GM21381 (cell line): ENCODE measurements around the gene PUS7L.
"Not testable (repeated sequence)": the region's sequence is repeated elsewhere in the genome, so short reads cannot be mapped to it uniquely, and the experiment has no call there.

Experiments used
- ATAC-seq: cut with Tn5 transposase; IDR thresholded peaks from one replicate; pipeline ENCODE4 v1.9.1; 2021; ENCODE audit warnings: mild to moderate bottlenecking, moderate library complexity; ENCODE audit not compliant: unreplicated experiment

Gene PUS7L

DNA sequence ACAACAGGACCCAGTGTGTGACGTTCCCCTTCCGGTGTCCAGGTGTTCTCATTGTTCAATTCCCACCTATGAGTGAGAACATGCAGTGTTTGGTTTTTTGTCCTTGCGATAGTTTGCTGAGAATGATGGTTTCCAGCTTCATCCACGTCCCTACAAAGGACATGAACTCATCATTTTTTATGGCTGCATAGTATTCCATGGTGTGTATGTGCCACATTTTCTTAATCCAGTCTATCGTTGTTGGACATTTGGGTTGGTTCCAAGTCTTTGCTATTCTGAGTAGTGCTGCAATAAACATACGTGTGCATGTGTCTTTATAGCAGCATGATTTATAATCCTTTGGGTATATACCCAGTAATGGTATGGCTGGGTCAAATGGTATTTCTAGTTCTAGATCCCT, 7.2 kb downstream of the PUS7L start:
- not testable (repeated sequence) for ATAC-seq

DNA sequence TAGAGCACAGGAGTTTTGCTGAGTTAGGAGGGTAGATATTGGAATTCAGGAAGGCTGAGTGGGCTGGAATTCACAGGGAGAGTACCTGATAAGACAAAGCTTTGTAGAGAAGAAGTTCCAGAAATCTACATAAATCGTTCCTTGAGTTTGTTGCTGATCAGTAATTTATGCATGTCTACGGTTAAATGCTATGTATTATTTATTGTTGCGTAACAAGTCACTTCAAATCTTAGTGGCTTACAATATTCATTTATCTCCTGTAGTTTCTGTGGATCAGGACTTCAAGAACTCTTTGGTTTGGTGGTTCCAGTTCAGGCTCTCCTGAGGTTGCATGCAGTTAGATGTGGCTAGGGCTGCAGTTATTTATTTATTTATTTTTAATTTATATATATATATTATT, 7.8 kb downstream of the PUS7L start:
- ATAC-seq: no peak

DNA sequence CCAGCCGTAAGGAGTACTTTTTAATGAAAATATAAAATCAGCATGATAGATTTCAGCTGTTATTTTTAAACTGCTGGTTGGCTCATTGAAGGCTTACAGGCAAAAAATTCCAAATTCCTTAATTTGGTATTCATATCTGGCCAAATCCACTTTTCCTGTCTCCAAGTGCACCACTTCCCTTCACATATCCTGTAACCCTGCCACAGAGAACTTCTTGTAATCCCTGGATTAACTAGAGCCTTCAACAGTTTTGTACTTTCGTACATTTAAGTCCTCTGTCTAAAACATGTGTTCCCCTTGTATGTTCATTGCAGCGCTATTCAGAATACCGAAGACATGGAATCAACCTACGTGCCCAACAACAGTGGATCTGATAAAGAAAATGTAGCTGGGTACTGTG, 9.6 kb downstream of the PUS7L start:
- no peak for ATAC-seq

DNA sequence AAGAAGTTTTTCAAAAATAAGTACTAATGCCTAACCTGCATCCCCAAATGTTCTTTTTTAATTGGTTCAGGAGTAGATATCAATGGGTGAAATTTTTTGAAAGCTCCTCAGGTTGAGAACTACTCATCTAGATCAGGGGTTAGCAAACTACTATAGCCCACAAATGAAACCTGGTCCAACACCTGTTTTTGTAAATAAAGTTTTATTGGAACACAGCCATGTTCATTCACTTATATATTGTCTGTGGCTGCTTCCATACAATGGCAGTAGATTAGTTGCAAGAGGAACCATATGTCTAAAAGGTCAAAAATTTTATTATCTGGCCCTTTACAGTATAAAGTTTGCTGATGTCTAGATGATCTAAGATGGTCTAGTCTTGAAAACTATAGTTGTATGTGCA, 13.8 kb downstream of the PUS7L start:
- no peak for ATAC-seq

DNA sequence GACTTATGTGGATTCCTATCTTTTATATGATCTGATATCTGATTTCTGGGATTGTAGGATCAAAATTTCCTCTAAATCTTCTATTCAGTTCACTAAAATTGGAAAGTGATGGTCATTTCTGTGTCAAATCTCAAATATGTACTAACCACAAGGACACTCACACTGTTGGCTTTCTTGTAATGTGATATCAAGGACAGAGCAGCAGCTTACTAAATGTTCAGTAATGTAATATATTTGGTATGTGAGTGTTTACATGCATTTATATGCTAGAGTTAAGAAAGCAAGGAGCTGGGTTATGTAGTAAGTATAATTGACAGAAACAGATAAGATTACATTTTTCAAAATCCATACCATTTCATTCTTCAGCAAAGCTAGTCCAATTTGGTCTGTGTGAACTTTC, 16.5 kb downstream of the PUS7L start:
- no peak for ATAC-seq

DNA sequence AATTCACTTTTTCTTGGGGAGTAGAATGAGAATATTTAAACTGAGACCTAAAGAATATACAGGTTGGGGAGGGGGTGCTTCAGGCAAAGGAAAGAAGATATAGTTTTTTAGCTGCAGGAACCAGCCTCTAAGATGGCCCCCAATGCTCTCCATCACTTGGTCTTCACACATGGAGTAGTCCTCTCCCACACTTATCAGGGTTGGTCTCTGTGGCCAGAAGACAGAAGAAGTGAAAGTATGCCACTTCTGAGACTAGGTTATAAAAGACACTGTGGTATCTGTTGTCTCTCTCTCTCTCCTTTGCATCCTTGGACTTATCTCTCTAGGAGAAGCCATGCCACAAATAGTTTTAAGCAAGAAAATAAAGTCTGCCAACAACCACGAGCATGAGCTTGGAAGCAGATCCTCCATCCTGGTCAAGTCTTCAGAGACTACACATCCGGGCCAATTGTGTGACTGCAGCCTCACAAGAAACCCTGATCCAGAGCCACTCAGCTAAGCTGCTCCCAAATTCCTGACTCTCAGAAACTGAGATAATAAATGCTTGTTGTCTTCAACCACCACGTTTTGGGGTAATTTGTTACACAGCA, 18.0 kb downstream of the PUS7L start:
- ATAC-seq: peak; percentile 75

DNA sequence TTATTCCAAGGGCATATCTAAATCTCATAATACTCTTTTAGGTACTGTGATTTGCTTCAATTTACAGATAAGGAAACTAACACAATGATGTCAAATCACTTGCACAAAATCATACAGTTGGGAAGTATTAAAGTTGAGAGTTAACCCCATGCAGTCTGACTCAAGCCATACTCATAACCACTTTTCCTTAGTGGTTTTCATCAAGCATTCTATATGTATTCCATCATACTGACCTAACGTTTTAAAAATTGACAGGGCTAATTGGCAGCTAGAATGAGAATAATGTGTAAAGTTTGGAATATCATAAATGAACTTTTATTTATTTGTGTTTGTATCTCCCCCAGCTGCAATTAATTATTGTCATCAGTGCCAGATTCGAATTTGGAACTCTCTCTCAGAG, 20.9 kb downstream of the PUS7L start:
- ATAC-seq: no peak

DNA sequence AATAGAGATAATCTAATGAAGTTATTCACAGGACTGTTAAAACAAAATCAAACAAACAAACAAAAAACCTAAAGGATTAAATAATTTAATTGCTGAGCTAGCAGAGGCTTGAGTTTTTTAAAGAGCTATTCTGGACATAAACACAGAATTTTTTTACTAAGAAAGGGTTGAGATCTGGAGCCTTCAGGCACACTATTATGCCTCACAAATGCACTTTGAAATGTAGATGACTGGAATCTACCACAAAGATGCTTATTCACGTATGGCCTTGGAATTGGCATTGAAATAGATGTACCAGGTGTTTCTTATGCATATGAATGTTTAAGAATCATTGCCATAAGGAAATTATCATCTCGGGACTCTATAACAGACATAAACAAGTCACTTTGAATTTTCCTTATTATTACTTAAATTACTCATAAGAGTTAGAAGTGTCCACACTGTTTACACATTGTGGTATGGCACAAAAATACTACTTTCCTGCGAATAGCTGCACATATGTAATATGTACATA, 21.6 kb downstream of the PUS7L start:
- ATAC-seq: no peak

DNA sequence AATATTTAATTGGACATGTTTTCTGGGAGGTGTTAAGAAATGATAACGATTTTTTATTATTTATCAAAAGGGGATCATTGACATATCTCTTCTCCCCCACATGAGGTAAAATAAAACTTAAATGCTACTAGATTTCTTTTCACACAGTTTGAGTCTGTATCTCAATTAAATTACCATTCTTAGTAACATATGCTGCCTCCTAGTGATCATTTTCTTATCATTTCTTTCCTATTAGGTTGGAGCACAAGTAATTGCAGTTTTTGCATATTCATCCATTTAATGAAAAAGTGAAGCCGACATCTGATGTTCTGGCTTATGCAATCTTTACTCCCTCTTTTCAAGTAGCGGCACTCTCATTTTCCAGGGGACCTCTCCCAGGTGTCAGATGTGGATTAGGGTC, 24.9 kb downstream of the PUS7L start:
- ATAC-seq: no peak

DNA sequence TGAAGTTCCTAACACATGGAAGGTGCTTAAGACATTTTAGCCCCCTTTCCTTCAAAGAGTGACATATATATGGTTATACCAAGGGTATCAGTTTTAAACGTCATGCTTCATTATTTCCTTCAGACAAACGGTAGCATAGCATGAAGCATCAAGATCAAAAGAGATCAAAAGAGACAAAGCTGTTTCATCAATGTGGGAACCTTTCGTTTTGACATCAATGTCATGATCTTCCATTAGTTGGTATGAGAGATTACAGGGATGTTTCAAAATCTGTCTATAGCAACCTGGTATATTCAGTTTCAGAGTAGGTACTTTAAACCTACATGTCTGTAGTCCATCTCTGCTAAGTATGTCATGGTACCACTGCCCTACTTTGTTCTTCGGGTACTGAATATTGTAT, 28.3 kb downstream of the PUS7L start:
- no peak for ATAC-seq

DNA sequence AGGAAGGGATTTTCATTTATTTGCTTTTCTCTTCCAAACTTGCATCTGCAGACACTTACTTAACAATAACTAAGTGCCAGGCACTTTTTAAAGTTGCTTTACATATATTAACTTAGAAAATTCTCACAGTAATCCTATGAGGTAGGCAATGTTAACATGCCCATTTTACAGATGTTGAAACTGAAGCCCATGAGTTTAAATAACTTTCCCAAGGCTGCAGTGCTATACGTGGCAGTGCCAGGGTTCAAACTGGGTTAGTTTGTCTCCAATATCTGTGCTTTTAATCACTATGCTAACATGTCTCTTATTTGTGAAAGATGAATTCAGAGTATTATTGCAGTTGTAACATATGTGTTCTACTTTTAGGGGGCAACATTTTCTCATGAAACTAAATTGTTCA, 29.9 kb downstream of the PUS7L start:
- no peak for ATAC-seq

DNA sequence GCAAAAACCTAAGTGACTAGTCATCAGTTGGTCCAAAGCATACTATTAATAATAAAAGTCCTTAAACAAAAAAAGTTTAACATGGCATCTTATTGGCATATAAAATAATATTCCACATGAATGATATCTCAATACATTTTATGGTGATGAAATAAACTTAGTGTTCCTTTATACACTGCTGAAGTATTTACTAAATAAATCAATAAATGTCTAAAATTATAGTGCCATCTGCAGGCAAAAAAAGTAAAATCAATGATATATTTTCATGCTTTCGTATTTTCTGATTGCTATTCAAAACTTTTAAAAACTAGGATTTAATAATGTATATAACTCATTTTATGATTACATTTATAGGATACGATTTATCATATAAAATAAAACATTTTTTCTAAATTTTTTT, 30.5 kb downstream of the PUS7L start:
- no peak for ATAC-seq

DNA sequence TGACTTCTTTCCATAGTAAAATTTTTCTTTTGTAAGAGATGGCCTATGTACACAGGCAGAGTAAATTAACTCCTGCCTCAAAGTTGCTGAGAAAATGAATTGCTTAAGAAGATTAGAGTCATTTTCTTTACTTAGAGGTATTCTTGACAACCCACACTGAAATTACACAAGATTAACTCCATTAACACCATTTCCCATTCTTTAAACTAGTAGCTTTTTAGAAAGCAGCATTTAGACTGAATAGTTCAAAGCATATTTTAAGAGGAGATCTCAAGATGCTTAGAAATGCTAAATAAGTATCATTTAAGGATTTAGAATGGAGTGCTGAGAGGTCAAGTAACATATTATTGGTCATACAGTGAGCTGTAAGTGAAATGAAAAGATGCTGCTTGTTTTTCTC, 35.5 kb downstream of the PUS7L start:
- no peak for ATAC-seq

DNA sequence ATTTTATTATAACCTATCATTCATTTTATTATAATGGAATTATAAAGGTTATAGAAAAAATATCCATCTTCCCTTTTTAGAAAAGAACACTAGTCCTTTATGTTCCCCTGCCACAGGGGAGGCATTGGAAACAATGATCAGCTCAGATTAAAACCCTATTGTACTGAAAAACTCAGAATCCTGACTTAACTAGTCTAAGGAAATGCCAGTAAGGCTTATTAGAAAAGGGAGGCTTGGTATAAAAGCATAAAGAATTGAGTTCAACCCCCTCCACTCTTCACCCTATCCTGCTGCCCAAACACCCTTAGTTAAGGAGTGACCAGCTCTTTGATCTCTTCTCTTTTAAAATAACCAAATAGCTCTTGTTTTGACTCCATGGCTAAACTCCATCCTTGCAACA, 36.0 kb downstream of the PUS7L start:
- no peak for ATAC-seq

DNA sequence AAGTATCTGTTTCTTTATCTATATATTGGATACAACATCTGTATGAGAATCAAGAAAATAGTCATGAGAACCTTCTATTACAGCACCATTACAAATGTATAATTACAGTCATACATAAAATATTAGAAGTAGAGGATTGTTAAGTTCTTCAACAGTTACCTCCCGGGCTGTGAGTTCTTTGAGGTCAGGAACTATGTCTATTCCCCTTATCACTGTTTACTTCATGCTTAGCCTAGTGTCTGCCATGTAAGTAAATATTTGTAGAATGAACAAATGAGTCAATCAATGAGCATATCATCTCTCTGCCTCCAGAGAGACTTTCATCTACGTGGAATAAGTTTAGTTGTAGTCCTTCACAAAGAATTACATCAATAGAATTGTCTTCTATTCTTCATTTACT, 47.2 kb downstream of the PUS7L start:
- ATAC-seq: no peak

DNA sequence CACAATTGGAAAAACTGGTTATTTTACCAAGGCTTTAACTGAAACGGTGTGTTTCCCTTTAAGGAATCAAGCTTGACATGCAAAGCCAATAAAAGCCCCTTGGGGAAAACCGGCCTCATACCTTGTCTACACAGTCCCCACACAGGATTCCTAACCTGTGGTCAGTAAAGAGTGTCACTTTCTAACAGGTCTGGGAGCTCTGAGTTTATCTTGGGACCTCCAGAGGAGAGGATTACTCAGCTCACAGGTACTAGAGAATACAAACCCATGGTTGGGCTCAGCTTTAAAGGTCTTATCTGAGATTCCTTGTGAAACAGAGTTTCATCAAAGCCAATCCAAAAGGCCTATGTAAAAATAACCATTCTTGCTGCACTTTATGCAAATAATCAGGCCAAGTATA, 54.8 kb downstream of the PUS7L start:
- not testable (repeated sequence) for ATAC-seq

DNA sequence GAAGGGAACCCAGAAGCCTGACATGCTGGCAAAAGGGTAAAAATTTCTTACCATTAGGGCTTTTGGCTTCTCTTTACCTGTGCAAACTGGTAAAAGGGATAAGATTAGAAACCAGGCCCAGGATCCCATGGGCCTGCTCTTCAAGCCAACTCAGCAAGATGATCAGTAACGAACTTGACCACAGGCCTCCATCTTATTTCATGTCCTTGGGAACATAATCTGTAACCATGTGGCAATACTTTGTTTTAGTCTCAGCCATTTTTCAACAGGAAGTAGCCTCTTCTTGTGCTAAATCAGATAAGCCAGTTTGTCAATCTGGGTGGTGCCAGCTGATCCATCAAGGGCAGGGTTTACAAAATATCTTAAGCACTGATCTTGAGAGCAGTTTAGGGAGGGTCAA, 57.4 kb downstream of the PUS7L start:
- ATAC-seq: not testable (repeated sequence)

DNA sequence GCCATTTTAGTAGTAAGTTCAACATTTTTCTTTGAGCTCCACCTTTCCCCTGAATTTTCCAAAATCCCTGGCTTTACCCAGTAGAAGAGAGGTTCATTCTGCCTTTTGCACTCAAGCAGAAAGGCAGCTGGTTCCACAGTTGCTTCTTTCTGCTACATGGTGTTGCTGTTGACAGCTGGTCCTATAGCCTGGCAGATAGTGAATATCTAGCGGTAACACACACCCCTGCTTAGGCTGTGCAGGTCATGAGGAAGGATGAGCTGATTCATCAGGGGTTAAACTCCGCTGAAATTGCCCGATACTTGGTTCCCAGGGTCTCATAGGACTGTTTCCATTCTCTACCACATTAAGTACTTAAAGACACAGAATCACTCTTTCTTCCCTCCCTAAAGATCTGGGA, 62.4 kb downstream of the PUS7L start:
- no peak for ATAC-seq

DNA sequence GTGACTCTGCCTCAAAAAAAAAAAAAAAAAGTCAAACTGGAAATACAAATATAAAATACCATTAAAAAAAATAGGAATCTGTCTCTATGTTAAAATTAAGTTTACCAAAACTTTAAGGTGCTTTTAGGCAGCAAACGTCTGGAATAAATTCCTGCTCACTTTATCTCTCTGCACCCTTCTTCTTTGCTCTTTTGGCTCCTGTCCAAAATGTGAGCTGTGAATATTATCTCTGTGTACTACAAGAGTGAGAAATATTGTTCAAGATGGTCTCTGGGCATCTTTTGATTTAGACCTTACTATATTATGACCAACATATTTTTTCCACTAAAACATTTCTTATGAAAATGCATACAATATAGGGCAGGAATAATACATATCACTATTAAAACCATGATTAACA, 63.7 kb downstream of the PUS7L start:
- ATAC-seq: no peak

DNA sequence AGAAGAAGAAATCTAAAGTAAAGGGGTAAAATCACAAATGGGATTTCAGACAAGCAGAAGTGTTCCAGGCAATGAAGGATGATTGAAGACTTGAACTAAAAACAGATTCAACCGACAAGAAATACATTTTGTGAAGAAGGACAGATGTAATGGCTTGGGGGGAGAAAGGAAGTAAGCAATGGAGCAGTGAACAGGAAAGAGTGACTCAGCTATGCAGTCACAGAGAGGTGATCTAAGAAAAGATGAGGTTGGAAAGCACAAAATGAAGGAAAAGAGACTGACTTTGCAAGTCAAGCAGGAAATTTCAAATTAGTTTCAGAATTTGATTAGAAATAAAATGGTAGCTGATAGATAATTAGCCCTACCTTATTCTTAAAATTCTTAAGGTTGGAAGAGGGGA, 66.5 kb downstream of the PUS7L start:
- ATAC-seq: no peak

DNA sequence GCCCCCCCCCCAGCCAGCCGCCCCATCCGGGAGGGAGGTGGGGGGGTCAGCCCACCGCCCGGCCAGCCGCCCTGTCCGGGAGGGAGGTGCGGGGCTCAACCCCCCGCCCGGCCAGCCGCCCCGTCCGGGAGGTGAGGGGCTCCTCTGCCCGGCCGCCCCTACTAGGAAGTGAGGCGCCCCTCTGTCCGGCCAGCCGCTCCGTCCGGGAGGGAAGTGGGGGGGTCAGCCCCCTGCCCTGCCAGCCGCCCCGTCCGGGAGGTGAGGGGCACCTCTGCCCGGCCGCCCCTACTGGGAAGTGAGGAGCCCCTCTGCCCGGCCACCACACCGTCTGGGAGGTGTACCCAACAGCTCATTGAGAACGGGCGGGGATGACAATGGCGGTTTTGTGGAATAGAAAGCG, 73.1 kb downstream of the PUS7L start:
- ATAC-seq: not testable (repeated sequence)

DNA sequence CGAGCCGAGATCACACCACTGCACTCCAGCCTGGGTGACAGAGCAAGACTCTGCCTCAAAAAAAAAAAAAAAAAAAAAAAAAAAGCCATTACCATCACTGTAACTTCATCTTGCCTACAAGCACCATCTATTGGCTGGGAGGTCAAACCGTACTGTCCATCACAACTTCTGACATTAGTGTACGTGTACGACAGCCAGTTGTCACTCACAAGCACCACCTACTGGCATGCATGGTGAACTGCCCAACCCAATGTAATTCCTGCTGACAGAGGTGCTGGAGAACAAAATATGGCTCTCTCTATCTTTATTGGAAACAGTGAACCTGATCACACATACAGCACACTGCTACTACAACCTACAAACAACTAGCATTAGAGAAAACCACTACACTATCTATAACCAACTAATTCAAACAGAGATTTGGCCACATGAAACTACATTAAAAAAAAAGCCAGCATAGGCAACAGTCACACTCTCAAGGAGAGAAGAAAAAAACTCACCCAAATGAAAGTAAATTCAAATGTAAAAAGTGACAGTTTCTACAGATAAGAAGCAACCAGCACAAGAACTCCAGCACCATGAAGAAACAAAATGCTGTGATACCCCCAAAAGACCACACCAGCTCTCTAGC, 82.3 kb downstream of the PUS7L start:
- ATAC-seq: peak; percentile 88
